GM10847 (cell line): ENCODE results near the gene LLPH.

Experiments used
- POLR2A ChIP-seq: IDR thresholded peaks from 2 replicates; pipeline ENCODE4 v1.6.1; 2011; ENCODE audit not compliant: insufficient read length; ENCODE audit errors: extremely low read depth

The LLPH gene

DNA sequence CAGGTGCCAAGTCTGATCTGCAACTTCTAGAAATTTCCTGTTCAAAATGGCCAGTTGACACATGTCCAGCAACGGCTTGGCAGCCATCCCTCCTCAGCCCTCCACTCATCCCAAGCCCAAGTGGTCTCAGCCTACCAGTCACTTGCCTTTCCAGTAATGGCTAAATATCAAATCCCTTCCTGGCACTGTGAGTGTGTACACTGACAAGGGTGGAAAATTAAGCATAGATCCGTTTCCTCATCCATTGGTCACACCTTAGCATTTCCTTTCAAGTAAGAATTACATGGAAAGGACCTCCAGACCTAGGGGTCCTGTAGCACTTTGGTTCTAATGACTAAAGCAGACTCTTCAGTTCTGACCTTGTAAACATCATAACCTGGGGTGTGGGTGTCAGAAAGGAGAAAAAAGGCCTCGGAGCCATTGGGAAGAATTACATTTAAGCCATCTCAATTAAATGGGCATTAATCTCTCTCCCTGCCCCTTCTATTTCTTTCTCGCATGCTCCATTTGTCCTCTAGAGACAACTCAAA is 15.4 kb downstream of the LLPH start:
- TF ChIP-seq POLR2A: no peak

DNA sequence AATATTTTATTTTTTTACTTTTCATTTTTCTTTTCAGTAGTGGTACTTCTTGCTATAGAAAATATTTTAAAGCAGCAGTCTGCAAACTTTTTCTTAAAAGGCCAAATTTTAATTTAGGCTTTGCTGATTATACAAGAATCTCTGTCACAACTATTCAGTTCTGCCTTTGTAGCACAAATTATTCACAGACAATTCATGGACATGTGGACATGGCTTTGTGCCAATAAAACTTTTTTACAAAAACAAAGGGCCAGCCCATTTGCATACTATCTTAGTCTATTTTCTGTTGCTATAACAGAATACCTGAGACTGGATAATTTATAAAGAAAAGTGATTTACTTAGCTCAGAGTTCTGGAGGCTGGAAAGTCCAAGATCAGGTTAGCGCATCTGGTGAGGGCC is 17.1 kb downstream of the LLPH start:
- no peak for TF ChIP-seq POLR2A

DNA sequence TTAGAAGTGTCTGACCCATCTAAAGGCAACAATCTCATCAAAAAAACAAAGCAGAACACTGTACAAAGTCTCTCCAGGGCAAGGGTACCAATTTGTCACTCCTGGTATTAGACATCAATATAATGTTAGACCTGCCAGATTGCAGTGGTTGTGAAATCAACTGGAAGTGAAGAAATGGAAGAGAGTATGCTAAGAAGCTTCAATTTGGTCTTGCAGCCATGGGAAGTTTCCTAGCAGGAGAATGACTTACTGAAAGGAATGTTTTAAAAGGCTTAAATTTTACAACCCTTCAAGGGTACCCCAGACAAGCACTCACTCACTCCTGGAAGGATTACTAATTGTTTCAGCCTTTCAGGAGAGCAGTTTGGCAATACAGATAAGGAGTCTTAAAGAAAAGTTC is 18.9 kb downstream of the LLPH start:
- TF ChIP-seq POLR2A: no peak

DNA sequence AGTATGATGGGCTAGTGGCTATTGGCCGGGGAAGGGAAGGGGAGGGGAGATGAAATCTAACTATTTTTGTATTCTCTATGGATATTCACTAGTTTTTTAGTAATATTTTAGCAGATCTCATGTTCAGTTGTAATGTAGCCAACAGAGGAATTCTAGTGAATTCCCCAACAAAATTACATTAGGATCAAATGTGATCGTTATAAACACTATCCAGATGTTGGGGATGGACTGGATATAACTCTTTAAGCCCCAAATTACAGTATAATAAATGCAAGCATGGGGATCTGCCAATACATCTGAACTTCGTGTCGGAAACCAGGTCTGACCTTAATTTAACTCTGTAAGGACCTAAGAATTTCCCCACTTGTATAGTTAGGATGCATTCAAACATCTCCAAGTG is 21.5 kb downstream of the LLPH start:
- TF ChIP-seq POLR2A: no peak

DNA sequence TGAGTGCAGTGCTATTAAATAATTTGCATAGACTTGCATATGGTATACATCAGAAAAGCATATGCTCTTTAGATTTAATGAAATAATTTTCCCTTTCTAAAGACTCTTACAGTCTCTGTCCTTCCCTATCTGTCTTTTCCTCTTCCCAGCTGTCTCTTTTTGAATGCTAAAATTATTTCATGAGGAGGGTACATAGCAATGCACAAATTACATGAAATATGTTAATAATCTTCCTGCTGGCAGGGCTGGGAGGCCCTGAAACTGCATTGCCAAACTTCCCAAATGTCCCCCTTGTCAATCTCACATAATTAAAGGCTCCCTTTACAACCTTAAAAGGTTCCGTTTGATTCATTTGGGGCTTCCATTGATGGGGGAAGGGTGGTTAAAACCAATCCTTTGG is 22.2 kb downstream of the LLPH start:
- TF ChIP-seq POLR2A: no peak

DNA sequence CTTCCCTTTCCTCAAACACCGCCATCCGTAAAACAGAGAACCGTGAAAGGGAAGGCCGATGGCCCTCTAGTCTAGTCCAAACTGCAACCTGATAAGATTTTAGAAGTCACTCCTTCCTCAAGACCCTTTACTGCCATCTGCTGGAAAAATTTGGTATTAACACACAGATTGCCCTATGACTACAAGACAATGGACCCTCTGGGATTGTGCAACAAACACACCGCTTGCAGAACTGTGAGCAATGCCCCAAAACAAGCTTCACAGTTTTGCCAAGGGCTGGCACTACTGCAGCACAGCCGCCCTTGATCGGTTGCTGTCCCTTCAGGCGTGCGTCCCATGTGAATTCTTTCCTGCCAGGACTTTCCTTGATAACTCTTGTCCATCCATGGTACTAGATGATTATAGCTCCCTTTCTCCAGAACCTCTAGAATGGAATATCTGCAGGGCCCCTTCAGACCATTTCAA is 23.1 kb downstream of the LLPH start:
- no peak for TF ChIP-seq POLR2A

DNA sequence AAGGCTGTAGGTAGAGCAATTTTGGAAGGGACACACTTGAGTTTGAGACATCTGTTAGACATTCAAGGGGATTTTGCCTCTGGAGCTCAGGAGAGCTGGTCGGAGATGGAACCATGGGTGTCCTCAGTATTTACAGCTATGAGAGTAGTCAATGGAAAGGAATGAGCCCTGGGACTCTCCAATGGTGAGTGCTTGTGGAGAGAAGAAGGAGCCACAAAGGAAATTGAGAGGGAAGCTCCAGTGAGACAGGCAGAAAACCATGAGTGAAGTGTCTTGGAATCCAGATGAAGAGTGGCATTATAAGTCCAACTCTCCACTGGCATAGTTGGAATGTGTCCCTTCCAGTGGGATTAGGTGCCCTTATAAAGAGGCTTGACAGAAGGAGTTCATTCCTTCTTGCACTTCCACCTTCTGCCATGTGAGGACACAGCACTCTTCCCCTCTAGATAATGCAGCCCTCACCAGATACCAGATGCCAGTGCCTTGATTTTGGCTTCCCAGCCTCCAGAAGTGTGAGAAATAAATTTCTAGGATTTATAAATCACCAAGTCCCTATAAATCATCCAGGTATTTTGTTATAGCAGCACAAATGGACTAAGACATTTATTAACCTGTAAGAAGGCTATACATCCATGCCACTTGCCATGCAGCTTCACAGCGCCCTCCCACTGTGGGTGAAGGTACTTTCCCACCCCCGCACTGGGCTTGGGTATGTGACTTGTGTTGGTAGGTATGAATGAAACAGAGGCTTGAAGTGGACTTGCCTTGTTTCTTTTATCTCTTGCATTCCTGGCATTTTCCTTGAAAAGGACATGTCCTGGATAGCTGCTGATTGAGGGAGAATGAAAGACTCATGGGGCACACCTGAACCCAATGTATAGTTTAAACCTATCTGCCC is 27.3 kb downstream of the LLPH start:
- no peak for TF ChIP-seq POLR2A

DNA sequence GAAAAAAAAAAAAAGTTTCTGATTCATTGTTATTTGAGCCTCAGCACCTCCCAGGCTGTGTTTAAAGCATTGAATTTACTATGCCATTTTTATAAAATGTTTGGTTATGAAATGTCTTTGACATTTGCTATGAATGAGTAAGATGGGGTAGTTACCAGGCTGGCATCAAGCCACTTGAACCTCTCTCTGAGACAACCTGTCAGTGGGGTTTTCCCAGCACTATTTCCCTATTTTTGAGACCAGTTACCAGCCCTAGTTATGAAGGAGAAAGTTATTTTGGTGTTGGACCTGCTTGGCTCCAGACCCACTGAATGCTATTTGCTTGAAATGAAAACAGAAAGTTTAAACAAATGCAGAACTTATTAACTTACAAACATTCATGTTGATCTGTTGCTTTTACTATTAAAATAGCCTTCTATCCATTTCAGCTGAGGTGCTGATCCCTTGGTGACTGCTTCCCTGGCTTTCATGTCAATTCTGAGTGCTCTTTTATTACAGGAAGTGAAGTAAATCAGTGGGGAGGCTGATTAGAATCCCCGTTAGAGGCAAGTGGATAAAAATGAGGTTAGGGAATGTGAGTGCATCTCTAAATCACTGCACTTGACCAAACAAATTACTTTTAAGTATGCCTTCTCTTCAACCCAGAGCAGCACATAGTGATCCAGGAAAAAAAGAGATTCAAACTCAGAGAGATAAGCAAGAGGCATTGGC is 37.8 kb downstream of the LLPH start:
- TF ChIP-seq POLR2A: no peak

DNA sequence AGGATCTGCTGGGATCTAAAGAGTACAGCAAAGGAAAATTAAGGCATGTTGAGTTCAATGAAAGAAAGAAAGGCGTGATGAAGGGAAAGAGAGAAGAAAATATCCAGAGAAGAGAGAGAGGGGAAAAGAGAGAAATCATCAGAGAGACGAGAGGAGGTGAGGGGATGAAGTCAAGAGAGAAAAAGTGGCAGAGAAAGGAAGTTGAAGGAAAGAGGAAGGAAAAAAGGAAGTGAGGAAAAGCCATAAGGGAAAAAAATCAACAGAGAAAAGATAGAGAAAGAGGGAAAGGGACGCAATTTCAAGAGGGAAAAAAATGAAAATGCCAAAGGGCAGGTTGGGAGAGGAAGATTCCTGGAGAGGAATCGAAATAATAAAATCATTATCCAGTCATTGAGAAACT is 40.4 kb downstream of the LLPH start:
- no peak for TF ChIP-seq POLR2A

DNA sequence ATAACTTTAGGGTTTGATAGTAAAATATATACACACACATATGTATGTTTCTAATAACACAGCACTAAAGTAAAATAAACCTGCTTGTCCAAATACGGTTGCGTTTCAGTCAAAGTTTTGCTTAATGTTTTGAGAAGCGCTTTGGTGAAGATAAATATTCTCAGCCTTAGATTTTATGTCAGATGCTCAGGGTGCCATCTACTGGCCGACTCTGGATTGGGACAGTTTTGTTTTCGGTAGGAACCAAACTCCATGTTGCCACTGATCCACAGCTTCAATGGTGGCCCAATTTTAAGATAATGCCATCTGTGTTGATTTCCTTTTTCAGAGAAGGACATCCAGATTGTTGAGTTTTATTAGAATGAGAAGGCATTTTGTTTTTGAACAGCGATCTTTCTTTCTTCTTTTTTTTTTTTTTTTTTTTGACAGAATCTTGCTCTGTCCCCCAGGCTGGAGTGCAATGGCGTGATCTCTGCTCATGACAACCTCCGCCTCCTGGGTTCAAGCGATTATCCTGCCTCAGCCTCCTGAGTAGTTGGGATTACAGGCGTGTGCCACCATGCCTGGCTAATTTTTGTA is 43.1 kb downstream of the LLPH start:
- TF ChIP-seq POLR2A: no peak

DNA sequence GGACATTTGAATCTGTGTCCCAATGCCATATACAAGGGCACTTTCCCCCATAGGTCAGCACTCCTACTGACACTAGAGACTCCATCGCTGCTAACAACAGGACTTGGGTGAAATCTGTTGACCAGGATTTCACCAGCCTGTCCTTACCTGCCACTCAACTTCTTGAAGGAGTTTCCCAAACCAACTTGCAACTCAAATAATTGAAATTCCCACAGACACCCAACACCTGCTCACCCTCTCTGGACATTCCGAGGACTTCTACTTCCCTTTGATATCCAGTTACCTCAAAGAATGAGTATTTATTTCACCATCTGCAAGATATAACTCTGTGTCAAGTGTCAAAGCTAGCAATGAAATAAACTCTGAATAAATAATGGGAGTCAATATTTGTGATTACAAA is 44.6 kb downstream of the LLPH start:
- no peak for TF ChIP-seq POLR2A

DNA sequence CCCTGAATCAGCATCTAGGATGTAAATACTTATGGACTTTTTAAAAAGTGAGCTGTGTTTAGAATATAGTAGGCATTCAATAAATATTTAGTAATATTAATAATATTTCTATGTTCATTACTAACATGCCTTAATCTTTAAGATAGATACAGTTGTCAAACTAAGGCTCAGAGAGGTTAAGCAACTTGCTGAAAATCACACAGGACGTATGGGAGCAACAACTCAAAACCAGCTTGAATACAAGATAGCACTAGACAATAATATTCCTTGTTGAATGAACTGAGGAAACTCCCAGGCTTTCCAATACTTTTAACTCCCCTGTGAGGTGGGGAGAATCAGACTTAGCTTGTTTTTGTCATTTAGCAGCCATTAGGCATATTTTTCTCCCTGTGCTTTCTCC is 45.3 kb downstream of the LLPH start:
- no peak for TF ChIP-seq POLR2A

DNA sequence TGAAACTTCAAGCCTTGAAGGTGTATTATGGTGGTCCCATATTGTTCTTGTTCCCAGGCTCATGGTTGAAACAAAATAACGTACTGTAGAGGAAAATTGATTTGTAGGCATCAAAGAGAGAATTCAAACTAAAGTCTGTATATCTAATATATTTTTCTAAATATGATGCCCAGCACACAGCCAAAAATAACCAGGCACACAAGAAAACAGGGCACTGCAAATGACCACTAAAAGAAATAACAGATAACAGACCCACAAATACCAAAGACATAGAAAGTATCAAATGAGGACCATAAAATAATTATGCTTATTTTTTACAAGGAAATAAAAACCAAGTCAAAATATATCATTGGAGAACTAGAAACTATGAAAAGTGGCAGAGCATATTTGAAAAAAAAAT is 46.8 kb downstream of the LLPH start:
- TF ChIP-seq POLR2A: no peak

DNA sequence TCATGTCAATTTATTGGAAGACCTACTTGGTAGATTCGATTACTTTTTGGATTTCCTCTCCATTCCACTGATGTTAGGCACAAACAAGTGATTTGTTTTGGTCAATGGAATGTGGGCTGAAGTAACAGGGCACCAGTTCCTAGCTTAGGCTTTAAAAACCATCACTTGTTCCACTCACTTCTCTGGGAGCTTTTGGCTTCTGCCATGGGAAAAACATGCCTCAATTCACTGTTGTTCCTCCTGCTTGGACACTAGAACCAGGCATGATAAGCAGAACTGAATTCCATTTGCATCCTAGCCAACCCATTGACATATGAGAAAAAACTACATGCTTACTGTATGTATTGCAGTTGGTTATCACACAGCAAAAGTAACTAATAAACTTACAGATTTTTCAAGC is 47.8 kb downstream of the LLPH start:
- TF ChIP-seq POLR2A: no peak

DNA sequence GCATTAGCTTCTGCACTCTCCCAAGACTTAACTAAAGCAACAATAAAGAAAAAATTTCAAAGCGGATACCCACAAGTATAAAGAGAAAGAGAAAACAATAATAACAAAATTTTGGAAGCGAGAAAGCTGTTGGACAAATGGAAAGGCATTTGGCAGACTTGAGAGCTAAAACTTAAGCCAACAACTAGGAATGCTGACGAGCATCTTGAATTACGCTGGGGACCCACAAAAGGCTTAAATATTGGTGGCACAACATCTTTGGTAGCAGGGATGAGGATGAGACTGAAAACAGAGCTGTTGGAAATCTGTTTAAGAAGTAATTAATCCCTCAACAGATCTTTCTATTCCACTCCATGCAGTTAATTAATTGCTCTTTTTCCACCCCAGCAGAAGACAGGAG is 49.8 kb downstream of the LLPH start:
- no peak for TF ChIP-seq POLR2A

DNA sequence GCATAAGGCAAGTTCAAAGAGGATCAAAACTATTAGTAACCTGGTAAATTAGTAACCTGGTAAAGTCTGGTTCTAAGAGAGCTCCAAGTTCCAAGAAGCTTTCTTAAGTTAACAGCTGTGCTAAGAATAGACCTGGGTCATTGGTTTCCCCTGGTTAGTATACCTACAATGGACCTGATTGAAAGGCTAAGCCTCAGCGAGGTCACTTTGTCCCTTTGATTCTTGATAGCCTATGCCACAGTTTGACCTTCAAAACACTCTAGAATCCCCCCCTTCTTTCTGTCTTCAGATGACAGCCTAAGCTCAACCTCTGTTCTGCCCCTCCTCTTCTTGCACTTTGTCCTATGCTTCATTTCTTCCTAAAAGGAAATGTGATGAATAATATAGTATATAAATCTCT is 53.0 kb downstream of the LLPH start:
- no peak for TF ChIP-seq POLR2A

DNA sequence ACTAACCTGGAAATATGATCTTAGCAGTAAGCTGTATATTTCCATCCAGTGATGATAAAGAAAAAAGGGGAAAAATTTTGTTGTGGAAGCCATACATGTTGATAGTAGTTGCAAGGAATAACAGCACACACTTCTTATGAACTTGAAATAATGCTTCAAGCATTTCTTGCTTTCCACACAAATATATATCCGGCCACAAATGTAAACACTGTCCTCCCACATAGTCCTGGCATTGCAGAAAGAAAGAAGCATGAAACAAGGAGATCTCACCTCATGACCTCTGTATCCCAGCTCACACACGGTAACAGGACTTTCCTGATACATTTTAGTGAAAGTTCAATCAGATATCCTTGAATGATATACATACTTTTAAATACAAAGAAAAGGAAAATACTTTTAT is 56.0 kb downstream of the LLPH start:
- no peak for TF ChIP-seq POLR2A

DNA sequence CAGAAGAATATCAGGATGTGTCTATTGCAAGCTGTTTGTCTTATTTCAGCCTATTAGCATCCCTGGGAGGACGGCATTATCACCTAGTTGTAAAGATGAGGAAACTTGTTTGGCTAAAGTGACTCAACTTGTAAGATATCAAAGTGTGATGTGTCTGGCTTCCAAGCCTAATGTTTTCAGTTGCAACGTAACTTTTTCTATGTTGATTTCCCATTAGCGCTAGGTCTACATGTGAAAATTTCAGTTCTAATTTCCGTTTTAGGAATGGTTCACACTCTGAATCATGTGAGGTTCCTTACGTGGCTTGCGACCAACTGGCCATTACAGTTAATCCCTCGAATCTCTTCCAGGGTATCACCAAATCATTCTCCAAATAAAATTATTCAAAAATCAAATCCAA is 58.0 kb downstream of the LLPH start:
- no peak for TF ChIP-seq POLR2A
